Uterus (tissue), 4 donors: ENCODE results near the gene DVL1. TPM values are rescaled to one million over a fixed set of nuclear protein-coding genes. Genes with fewer than 3 reads are reported as not detected.
"Not testable (repeated sequence)": the region's sequence is repeated elsewhere in the genome, so short reads cannot be mapped to it uniquely, and the experiment has no call there.

Experiments
- DNase-seq, 2 donors: peaks; one replicate each; pipeline ENCODE4 v3.0.0-alpha.2; 2019 to 2020
- H3K27ac ChIP-seq, 2 donors: fragments of 200-600 bp; sonication (generic); 1 replicate in 1 of 2; 2 replicates in 1 of 2; pipeline ENCODE4 v1.5.1; 2016 to 2018
- H3K27me3 ChIP-seq, 2 donors: fragments of 200-600 bp; sonication (generic); one replicate each; pipeline ENCODE4 v1.5.1; 2018 to 2019; ENCODE audit warnings: control low read depth in 1 of 2
- H3K36me3 ChIP-seq, 2 donors: fragments of 200-600 bp; sonication (generic); one replicate each; pipeline ENCODE4 v1.5.1; 2019; ENCODE audit warnings: control low read depth in 1 of 2
- H3K4me1 ChIP-seq, 2 donors: fragments of 200-600 bp; sonication (generic); one replicate each; pipeline ENCODE4 v1.5.1; 2018 to 2019; ENCODE audit warnings: control low read depth in 1 of 2
- H3K4me3 ChIP-seq, 2 donors: fragments of 200-600 bp; sonication (generic); 1 replicate in 1 of 2; 2 replicates in 1 of 2; pipeline ENCODE4 v1.5.1; 2018 to 2019; ENCODE audit warnings: mild to moderate bottlenecking in 1 of 2
- H3K9me3 ChIP-seq, 2 donors: fragments of 200-600 bp; sonication (generic); one replicate each; pipeline ENCODE4 v1.5.1; 2019; ENCODE audit warnings: control low read depth in 1 of 2
- POLR2A ChIP-seq, 2 donors: fragments of 450-650 bp; IDR thresholded peaks; one replicate each; pipeline ENCODE4 v1.6.1; 2016; ENCODE audit warnings: antibody characterized with exemption in 2 of 2, mild to moderate bottlenecking in 1 of 2, moderate library complexity in 1 of 2
- intact Hi-C: fragments of 100-400 bp; cut with DNase I; formaldehyde crosslinking; loops from one replicate; pipeline ENCODE4 v1.15.1; 2023; ENCODE audit warnings: low total_unique reads
- total RNA-seq, 4 donors: library from RNA; depleted of rRNA in 3 of 4; stranded (reverse); fragments of >200 nt in 3 of 4; gene quantifications; one replicate each; pipeline versions ENCODE4 v1.1.0 to v1.2.4, GENCODE V29; 2014 to 2023
- TF ChIP-seq, protein P1 (sequence below), 4 experiments: fragments of 200-600 bp in 2 of 4; fragments of 450-650 bp in 2 of 4; sonication (generic) in 2 of 4; IDR thresholded peaks; one replicate each; pipeline ENCODE4 v1.5.1; 2016 to 2019; ENCODE audit warnings: antibody characterized with exemption in 4 of 4, mild to moderate bottlenecking in 2 of 4, moderate library complexity in 1 of 4
- donor health status: DM: yes; HTN: yes; CAD: no.

The DVL1 gene
- total RNA-seq, 4 donors from 2014 or later: 35.6 to 94.5 (median 49.7) TPM

DNA sequence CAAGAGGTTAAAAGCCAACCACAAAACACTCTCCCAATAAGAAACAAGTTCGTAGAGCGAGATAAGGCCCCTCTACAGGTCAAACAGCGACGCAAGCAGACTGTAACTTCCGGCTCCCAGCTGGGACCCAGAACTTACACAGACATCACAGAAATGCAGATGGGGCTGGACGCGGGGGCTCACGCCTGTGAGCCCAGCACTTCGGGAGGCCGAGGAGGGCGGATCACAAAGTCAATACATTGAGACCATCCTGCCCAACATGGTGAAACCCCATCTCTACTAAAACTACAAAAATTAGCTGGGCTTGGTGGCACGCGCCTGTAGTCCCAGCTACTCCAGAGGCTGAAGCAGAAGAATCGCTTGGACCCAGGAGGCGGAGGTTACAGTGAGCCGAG is 38.9 kb upstream of the DVL1 start:
- intact Hi-C loops: loop anchor here (10.0 kb wide), 1 partner anchor 117 kb away; no protein-coding TSS in a partner anchor
- Histone ChIP-seq H3K27me3 (no peaks in the 10 kb centered on the region), H3K4me1 (no peaks in the 10 kb centered on the region), H3K9me3 (no peaks in the 10 kb centered on the region), H3K36me3 (no peaks in the 10 kb centered on the region), H3K27ac (no peak overlapping the region), H3K4me3 (no peak overlapping the region)
- no peak for DNase-seq
- no peak for TF ChIP-seq POLR2A (IDR thresholded peaks at IDR 0.05)
- TF ChIP-seq, protein P1, sequence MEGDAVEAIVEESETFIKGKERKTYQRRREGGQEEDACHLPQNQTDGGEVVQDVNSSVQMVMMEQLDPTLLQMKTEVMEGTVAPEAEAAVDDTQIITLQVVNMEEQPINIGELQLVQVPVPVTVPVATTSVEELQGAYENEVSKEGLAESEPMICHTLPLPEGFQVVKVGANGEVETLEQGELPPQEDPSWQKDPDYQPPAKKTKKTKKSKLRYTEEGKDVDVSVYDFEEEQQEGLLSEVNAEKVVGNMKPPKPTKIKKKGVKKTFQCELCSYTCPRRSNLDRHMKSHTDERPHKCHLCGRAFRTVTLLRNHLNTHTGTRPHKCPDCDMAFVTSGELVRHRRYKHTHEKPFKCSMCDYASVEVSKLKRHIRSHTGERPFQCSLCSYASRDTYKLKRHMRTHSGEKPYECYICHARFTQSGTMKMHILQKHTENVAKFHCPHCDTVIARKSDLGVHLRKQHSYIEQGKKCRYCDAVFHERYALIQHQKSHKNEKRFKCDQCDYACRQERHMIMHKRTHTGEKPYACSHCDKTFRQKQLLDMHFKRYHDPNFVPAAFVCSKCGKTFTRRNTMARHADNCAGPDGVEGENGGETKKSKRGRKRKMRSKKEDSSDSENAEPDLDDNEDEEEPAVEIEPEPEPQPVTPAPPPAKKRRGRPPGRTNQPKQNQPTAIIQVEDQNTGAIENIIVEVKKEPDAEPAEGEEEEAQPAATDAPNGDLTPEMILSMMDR (IDR thresholded peaks at IDR 0.05): no peak

DNA sequence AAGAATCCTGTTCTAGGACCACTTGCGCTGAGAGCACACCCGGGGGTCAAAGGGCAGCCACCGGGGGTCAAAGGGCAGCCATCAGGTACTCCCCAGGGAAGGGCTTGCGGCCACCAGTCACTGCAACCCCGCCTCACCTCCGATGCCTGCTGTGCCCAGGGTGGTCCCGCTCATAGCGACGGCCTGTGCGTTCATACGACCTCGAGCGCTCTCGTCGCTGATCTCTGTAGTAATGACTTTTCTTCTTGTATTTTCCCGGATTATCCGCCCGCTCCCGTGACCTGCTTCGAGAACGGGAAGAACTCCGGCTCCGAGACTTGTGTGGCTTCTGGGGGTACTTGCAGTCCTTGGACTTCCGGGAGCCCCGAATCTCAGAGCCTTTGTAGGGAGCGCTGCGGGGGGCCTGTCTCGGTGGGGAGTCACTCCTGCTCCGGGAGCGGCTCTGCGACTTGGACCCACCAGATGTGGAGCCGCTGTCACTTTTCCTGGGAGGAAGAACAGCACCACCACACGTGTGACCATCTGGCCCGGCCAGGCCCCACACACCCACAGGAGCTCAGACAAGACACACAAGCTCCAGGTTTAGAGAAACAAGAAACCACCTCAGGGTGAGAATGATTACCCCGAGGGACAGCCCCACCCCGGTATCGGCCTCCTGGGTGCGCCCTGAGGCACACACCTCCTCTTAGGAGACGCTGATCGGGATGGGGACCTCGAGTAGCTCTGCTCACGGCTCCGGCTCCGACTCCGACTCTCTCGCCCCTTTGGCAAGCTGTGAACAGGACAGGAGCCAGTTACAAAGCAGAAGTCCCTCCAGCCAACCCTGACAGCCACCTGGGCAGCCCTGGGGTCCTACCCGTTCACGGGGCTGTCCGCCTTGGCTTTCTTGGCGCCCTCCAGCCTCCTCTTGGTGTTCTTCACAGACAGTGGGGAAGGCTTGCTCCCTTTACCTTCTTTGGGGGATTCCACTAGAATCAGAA is 38.2 kb upstream of the DVL1 start:
- intact Hi-C loops: loop anchor here (10.0 kb wide), 1 partner anchor 117 kb away; no protein-coding TSS in a partner anchor
- Histone ChIP-seq H3K4me1 (no peaks in the 10 kb centered on the region), H3K27ac (no peak overlapping the region), H3K4me3 (no peak overlapping the region), H3K9me3 (no peaks in the 10 kb centered on the region), H3K27me3 (no peaks in the 10 kb centered on the region), H3K36me3 (no peaks in the 10 kb centered on the region)
- TF ChIP-seq, protein P1 (IDR thresholded peaks at IDR 0.05): no peak
- TF ChIP-seq POLR2A (IDR thresholded peaks at IDR 0.05): no peak
- DNase-seq: no peak

- H3K27me3 ChIP-seq: no peaks in the 10 kb centered on the region
- TF ChIP-seq, protein P1 (IDR thresholded peaks at IDR 0.05): no peak
- no peak for TF ChIP-seq POLR2A (IDR thresholded peaks at IDR 0.05)
- H3K4me1 ChIP-seq: no peaks in the 10 kb centered on the region
- H3K9me3 ChIP-seq: no peaks in the 10 kb centered on the region
- no peak overlapping the region for H3K4me3 ChIP-seq
- DNase-seq: no peak
- no peaks in the 10 kb centered on the region for H3K36me3 ChIP-seq
- intact Hi-C loops: loop anchor here (10.0 kb wide), 1 partner anchor 119 kb away; no protein-coding TSS in a partner anchor
- H3K27ac ChIP-seq: no peak overlapping the region
Observed at GRCh38 chr1:1385931-1386330, 36.7 kb upstream of the DVL1 start.

- not testable (repeated sequence) for H3K27ac ChIP-seq, DNase-seq, H3K27me3 ChIP-seq, H3K9me3 ChIP-seq, H3K4me1 ChIP-seq, H3K4me3 ChIP-seq, H3K36me3 ChIP-seq
- intact Hi-C loops: loop anchor here (10.0 kb wide), 1 partner anchor 119 kb away; no protein-coding TSS in a partner anchor
Observed at GRCh38 chr1:1385339-1385738, 36.1 kb upstream of the DVL1 start.

- intact Hi-C loops: loop anchor here (10.0 kb wide), 1 partner anchor 124 kb away; no protein-coding TSS in a partner anchor
- Histone ChIP-seq H3K9me3 (no peaks in the 10 kb centered on the region), H3K4me3 (no peak overlapping the region), H3K27ac (no peak overlapping the region), H3K36me3 (no peaks in the 10 kb centered on the region), H3K27me3 (no peaks in the 10 kb centered on the region), H3K4me1 (no peaks in the 10 kb centered on the region)
- no peak for TF ChIP-seq POLR2A (IDR thresholded peaks at IDR 0.05)
- TF ChIP-seq, protein P1 (IDR thresholded peaks at IDR 0.05): no peak
- DNase-seq: no peak
Observed at GRCh38 chr1:1381294-1381693, 32.1 kb upstream of the DVL1 start.
